K562 (cell line): Measurements from ENCODE around the gene RBSN. TPM values are rescaled to one million over a fixed set of nuclear protein-coding genes. Genes with fewer than 3 reads are reported as not detected.

Experiments used
- ARNT ChIP-seq, 2 experiments: fragments of 450-650 bp; IDR thresholded peaks; 2 replicates each; pipeline ENCODE4 v1.6.1; 2016; ENCODE audit warnings: mild to moderate bottlenecking in 1 of 2
- BACH1 ChIP-seq: fragments of 200-800 bp; sonication (Bioruptor generic); IDR thresholded peaks from 2 replicates; pipeline ENCODE4 v1.6.1; 2016; ENCODE audit warnings: missing genetic modification characterization, missing compliant biosample characterization
- C11orf30 ChIP-seq: fragments of 450-650 bp; IDR thresholded peaks from 2 replicates; pipeline ENCODE4 v1.6.1; 2016; ENCODE audit warnings: low read depth, mild to moderate bottlenecking
- DMBX1 ChIP-seq: fragments of 250-450 bp; sonication (Bioruptor Pico); IDR thresholded peaks from 2 replicates; pipeline ENCODE4 v1.8.0; 2022; ENCODE audit warnings: inconsistent platforms, mild to moderate bottlenecking, moderate library complexity, borderline replicate concordance
- DPF2 ChIP-seq: fragments of 450-650 bp; IDR thresholded peaks from 2 replicates; pipeline ENCODE4 v1.6.1; 2016
- ETV5 ChIP-seq: sonication (generic); formaldehyde crosslinking; IDR thresholded peaks from 2 replicates; pipeline ENCODE4 v1.4.0; 2020; ENCODE audit warnings: low read depth, mild to moderate bottlenecking, missing genetic modification reagents
- FOXJ3 ChIP-seq: sonication (generic); formaldehyde crosslinking; IDR thresholded peaks from 2 replicates; pipeline ENCODE4 v1.4.0; 2020; ENCODE audit warnings: mild to moderate bottlenecking, missing genetic modification reagents
- FOXK2 ChIP-seq, 2 experiments: fragments of 450-650 bp; IDR thresholded peaks in 1 of 2; conservative IDR thresholded peaks in 1 of 2; 2 replicates each; pipeline ENCODE4 v1.6.1; 2016; ENCODE audit warnings: low read depth in 2 of 2, mild to moderate bottlenecking in 1 of 2
- GABPA ChIP-seq: fragments of 200-800 bp; sonication (Bioruptor generic); conservative IDR thresholded peaks from 2 replicates; pipeline ENCODE4 v1.6.1; 2016; ENCODE audit warnings: low read depth, missing genetic modification characterization, missing compliant biosample characterization
- HIVEP1 ChIP-seq: fragments of 250-450 bp; sonication (Bioruptor Pico); IDR thresholded peaks from 2 replicates; pipeline ENCODE4 v1.4.0; 2020; ENCODE audit warnings: mild to moderate bottlenecking
- KDM2B ChIP-seq: fragments of 250-450 bp; sonication (Bioruptor Pico); IDR thresholded peaks from 2 replicates; pipeline ENCODE4 v1.8.0; 2021; ENCODE audit warnings: mild to moderate bottlenecking, moderate library complexity
- KLF1 ChIP-seq: fragments of 450-650 bp; IDR thresholded peaks from 2 replicates; pipeline ENCODE4 v1.6.1; 2016; ENCODE audit warnings: missing genetic modification characterization, missing compliant biosample characterization
- POU5F1 ChIP-seq: fragments of 150-350 bp; IDR thresholded peaks from 2 replicates; pipeline ENCODE4 v1.6.1; 2014; ENCODE audit warnings: borderline replicate concordance, low read length, low read depth, mild to moderate bottlenecking; ENCODE audit not compliant: partially characterized antibody
- SREBF1 ChIP-seq: fragments of 150-350 bp; IDR thresholded peaks from 2 replicates; pipeline ENCODE4 v1.6.1; 2014; ENCODE audit warnings: antibody characterized with exemption, low read depth, low read length, borderline replicate concordance
- ZNF282 ChIP-seq: sonication (generic); formaldehyde crosslinking; IDR thresholded peaks from 2 replicates; pipeline ENCODE4 v1.8.1; 2023; ENCODE audit warnings: missing genetic modification reagents
- ZNF311 ChIP-seq: fragments of 250-450 bp; sonication (Bioruptor Pico); IDR thresholded peaks from 2 replicates; pipeline ENCODE4 v1.4.0; 2020; ENCODE audit warnings: mild to moderate bottlenecking, moderate library complexity
- ZNF785 ChIP-seq: fragments of 250-450 bp; sonication (Bioruptor Pico); IDR thresholded peaks from 2 replicates; pipeline ENCODE4 v1.4.0; 2020; ENCODE audit warnings: mild to moderate bottlenecking
- polyA plus RNA-seq, 8 experiments: library from polyadenylated mRNA; depleted of rRNA in 4 of 8; stranded (reverse) in 5 of 8; unstranded in 3 of 8; fragments of >200 nt; fragmentation: Nextera tagmentation in 2 of 8; fragmentation: Illumina TruSeq in 1 of 8; extraction: Ambion mirVana in 2 of 8; extraction: Trizol in 1 of 8; gene quantifications; 2 replicates each; pipeline versions ENCODE4 v1.2.1 to v1.2.3, GENCODE V29; 2011 to 2014; ENCODE audit warnings: inconsistent platforms in 1 of 8, missing spikeins in 1 of 8
- total RNA-seq, 7 experiments: library from RNA; depleted of rRNA in 6 of 7; stranded (reverse); fragments of >200 nt in 6 of 7; fragmentation: Illumina TruSeq in 2 of 7; extraction: Trizol in 2 of 7; gene quantifications; 2 replicates each; pipeline versions ENCODE4 v1.2.1 to v1.2.3, GENCODE V29; 2011 to 2021; ENCODE audit warnings: low replicate concordance in 1 of 7
- TF ChIP-seq, protein P1 (sequence below): fragments of 250-450 bp; sonication (Bioruptor Pico); IDR thresholded peaks from 2 replicates; pipeline ENCODE4 v1.9.0; 2021; ENCODE audit warnings: mild to moderate bottlenecking, inconsistent platforms
- TF ChIP-seq, protein P2 (sequence below): fragments of 250-450 bp; sonication (Bioruptor Pico); IDR thresholded peaks from 2 replicates; pipeline ENCODE4 v1.6.1; 2021; ENCODE audit warnings: mild to moderate bottlenecking
- TF ChIP-seq, protein P3 (sequence below): fragments of 250-450 bp; sonication (Bioruptor Pico); IDR thresholded peaks from 2 replicates; pipeline ENCODE4 v1.5.0; 2021; ENCODE audit warnings: mild to moderate bottlenecking, borderline replicate concordance

RBSN gene
- total and polyA plus RNA-seq, 9 of the 15 experiments (the other 6 are each of a cell fraction or from before 2014, with no cell fraction given), result 2.9 to 19.6 (median 15.0) TPM

DNA sequence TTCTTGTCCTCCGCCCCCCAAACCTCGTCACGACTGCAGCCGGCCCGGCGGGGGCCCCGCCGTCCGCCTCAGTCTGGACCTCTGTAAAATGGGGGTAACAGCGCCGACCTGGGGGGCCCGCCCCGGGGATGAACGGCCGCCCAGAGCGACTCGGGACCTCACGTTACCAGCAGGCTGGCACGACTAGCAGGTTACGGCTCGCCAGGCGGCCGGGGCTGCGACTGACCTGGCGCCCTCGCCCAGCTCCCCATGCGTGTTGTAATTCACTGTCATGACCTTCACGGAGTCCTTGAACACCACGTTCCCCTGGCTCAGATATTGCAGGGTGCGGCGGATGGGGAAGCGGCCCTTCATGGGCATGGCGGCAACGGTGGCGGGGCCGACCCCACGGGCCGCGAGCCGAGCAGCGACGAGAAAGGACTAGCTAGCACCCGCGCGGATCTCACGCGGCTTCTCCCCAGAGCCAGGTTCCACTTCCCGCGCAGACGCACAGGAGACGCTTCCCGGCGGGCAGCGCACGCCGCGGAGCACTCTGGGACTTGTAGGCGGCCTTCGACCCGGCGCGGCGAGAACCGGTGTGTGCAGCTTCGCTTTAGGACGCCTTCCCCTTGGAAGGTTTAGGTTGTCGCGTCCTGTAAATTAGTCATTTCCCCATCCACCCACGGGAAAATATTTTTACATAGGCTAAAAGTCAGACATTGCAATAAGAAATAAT is 34.0 kb downstream of the RBSN start, which contains the start of gene MRPS25 (continued):
- TF ChIP-seq, protein P1, sequence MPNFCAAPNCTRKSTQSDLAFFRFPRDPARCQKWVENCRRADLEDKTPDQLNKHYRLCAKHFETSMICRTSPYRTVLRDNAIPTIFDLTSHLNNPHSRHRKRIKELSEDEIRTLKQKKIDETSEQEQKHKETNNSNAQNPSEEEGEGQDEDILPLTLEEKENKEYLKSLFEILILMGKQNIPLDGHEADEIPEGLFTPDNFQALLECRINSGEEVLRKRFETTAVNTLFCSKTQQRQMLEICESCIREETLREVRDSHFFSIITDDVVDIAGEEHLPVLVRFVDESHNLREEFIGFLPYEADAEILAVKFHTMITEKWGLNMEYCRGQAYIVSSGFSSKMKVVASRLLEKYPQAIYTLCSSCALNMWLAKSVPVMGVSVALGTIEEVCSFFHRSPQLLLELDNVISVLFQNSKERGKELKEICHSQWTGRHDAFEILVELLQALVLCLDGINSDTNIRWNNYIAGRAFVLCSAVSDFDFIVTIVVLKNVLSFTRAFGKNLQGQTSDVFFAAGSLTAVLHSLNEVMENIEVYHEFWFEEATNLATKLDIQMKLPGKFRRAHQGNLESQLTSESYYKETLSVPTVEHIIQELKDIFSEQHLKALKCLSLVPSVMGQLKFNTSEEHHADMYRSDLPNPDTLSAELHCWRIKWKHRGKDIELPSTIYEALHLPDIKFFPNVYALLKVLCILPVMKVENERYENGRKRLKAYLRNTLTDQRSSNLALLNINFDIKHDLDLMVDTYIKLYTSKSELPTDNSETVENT (CRISPR knock-in tag), result peak; percentile 89
- TF ChIP-seq ZNF785, result no peak
- TF ChIP-seq POU5F1, result peak; percentile 7
- TF ChIP-seq, protein P2, sequence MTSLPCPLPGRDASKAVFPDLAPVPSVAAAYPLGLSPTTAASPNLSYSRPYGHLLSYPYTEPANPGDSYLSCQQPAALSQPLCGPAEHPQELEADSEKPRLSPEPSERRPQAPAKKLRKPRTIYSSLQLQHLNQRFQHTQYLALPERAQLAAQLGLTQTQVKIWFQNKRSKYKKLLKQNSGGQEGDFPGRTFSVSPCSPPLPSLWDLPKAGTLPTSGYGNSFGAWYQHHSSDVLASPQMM (CRISPR knock-in tag), result no peak
- no peak for TF ChIP-seq ARNT (IDR thresholded peaks at IDR 0.05)
- TF ChIP-seq KLF1 (tag), result no peak
- TF ChIP-seq KDM2B (CRISPR knock-in tag), result no peak
- TF ChIP-seq ZNF311 (CRISPR knock-in tag), result no peak
- no peak for TF ChIP-seq HIVEP1
- TF ChIP-seq, protein P3, sequence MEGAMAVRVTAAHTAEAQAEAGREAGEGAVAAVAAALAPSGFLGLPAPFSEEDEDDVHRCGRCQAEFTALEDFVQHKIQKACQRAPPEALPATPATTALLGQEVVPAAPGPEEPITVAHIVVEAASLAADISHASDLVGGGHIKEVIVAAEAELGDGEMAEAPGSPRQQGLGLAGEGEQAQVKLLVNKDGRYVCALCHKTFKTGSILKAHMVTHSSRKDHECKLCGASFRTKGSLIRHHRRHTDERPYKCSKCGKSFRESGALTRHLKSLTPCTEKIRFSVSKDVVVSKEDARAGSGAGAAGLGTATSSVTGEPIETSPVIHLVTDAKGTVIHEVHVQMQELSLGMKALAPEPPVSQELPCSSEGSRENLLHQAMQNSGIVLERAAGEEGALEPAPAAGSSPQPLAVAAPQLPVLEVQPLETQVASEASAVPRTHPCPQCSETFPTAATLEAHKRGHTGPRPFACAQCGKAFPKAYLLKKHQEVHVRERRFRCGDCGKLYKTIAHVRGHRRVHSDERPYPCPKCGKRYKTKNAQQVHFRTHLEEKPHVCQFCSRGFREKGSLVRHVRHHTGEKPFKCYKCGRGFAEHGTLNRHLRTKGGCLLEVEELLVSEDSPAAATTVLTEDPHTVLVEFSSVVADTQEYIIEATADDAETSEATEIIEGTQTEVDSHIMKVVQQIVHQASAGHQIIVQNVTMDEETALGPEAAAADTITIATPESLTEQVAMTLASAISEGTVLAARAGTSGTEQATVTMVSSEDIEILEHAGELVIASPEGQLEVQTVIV (CRISPR knock-in tag), result 0 out of 2 replicates have a peak, but pooled peaks have one; percentile 46
- TF ChIP-seq BACH1, result no peak
- no peak for TF ChIP-seq ETV5
- TF ChIP-seq FOXK2 (conservative IDR thresholded peaks at IDR 0.05 in 1 of 2, IDR thresholded peaks at IDR 0.05 in 1 of 2; ENCODE audit: low read depth in 2 of 2), result no peak
- TF ChIP-seq C11orf30, result peak; percentile 15; the same call in 1 of the 2 replicates
- no peak for TF ChIP-seq SREBF1
- peak; percentile 38; the same call in 1 of the 2 replicates for TF ChIP-seq DMBX1 (CRISPR knock-in tag)
- peak; percentile 53 for TF ChIP-seq GABPA (tag)
- no peak for TF ChIP-seq DPF2
- TF ChIP-seq ZNF282 (CRISPR knock-in tag), result no peak
- no peak for TF ChIP-seq FOXJ3 (CRISPR knock-in tag)
